GM18951 (cell line): ENCODE data around the gene OR9Q2.

ENCODE experiments used
- POLR2A ChIP-seq: IDR thresholded peaks from 4 replicates; pipeline ENCODE4 v1.6.1; 2011; ENCODE audit warnings: mild to moderate bottlenecking; ENCODE audit not compliant: insufficient read length, insufficient read depth; ENCODE audit errors: extremely low read depth
- in situ Hi-C: fragments of 300-500 bp; cut with MboI; formaldehyde crosslinking; loops from one replicate; pipeline ENCODE4 v1.12.0; 2022; ENCODE audit warnings: low sequenced_read_pairs, mixed read lengths, inconsistent platforms; ENCODE audit not compliant: unreplicated experiment

The OR9Q2 gene

GRCh38 chr11:58216476-58216875, 27.6 kb downstream of the OR9Q2 start:
- no peak for TF ChIP-seq POLR2A
- in situ Hi-C loops: no loop called here

- in situ Hi-C loops: no loop called here
- TF ChIP-seq POLR2A: no peak
Measured at GRCh38 chr11:58222721-58223120, 33.9 kb downstream of the OR9Q2 start.

- no peak for TF ChIP-seq POLR2A
- in situ Hi-C loops: no loop called here
Measured at GRCh38 chr11:58227956-58228615, 39.2 kb downstream of the OR9Q2 start.
